GM10266 (cell line): Measurements from ENCODE around the gene MBNL3.
A peak's percentile ranks its signal among the peaks of the same experiment; 100 is the strongest.

ENCODE experiments used
- DNase-seq: peaks from one replicate; pipeline ENCODE4 v3.0.0; 2012; ENCODE audit errors: extremely low spot score
- TF ChIP-seq, protein P1 (sequence below): IDR thresholded peaks from 2 replicates; pipeline ENCODE4 v1.5.1; 2012; ENCODE audit warnings: mild to moderate bottlenecking, low read depth; ENCODE audit not compliant: control insufficient read depth, insufficient read depth; ENCODE audit errors: missing control alignments

MBNL3 gene

GRCh38 chrX:132489578-132490419 lies 961 bp upstream of the MBNL3 start:
- DNase-seq: peak; percentile 25
- TF ChIP-seq, protein P1, sequence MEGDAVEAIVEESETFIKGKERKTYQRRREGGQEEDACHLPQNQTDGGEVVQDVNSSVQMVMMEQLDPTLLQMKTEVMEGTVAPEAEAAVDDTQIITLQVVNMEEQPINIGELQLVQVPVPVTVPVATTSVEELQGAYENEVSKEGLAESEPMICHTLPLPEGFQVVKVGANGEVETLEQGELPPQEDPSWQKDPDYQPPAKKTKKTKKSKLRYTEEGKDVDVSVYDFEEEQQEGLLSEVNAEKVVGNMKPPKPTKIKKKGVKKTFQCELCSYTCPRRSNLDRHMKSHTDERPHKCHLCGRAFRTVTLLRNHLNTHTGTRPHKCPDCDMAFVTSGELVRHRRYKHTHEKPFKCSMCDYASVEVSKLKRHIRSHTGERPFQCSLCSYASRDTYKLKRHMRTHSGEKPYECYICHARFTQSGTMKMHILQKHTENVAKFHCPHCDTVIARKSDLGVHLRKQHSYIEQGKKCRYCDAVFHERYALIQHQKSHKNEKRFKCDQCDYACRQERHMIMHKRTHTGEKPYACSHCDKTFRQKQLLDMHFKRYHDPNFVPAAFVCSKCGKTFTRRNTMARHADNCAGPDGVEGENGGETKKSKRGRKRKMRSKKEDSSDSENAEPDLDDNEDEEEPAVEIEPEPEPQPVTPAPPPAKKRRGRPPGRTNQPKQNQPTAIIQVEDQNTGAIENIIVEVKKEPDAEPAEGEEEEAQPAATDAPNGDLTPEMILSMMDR: no peak

- DNase-seq: no peak
Observed at GRCh38 chrX:132488180-132488705, 595 bp downstream of the MBNL3 start.

GRCh38 chrX:132486599-132487178 lies 2.1 kb downstream of the MBNL3 start:
- no peak for DNase-seq
- TF ChIP-seq, protein P1: no peak

More at GRCh38 chrX:132488180-132488705, 595 bp downstream of the MBNL3 start:
- TF ChIP-seq, protein P1: no peak

DNA sequence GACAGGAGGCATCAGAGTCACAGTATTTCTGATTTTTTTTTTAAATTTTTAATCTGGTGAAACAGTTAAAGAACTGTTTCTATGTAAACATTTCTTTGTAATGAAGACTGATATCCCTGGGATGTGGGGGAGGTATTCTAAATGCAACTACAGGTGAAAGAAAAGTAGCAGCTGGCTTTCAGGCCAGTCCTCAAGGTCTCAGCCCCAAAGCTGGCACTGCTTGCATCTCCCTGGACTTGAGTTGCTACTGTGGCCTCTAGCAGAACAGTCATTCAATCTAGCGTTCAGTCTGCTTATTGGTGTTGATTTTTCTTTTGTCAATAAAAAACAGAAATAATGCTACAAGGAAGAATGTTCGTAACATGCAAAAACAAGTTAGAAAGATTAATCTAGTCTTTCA lies 4.9 kb downstream of the MBNL3 start:
- TF ChIP-seq, protein P1: no peak
- no peak for DNase-seq

GRCh38 chrX:132483488-132483887 lies 5.3 kb downstream of the MBNL3 start:
- TF ChIP-seq, protein P1: no peak
- DNase-seq: no peak

GRCh38 chrX:132482632-132483031 lies 6.2 kb downstream of the MBNL3 start:
- TF ChIP-seq, protein P1: no peak
- no peak for DNase-seq

DNA sequence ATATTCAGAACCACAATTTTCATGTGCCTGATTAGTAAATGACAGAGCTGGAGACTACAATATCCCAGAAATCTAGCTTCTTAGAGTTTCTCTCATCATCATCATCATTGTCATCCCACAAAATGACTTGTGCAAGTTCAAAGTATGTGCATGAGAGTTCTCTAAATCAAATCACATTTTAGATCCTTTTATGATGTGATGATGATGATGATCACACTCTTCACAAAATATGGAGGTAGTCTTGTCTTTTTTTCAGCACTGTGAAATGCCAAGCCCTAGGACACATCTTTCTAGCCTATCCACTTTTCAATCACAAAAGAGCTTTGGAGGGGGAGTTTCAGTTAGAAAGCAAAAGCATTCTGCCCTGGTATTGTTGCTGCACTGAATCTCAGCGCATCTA lies 7.4 kb downstream of the MBNL3 start:
- DNase-seq: no peak
- TF ChIP-seq, protein P1: no peak
